Measurements from ENCODE around the gene MIAT.

Gene MIAT

GRCh38 chr22:26677217-26677616 is 19.8 kb downstream of the MIAT start:
- Histone ChIP-seq H3K79me2 (no peaks in the 10 kb centered on the region), H3K9ac (no peak overlapping the region), H3K36me3 (ENCODE audit: control insufficient read depth, insufficient read depth, low read length) (no peaks in the 10 kb centered on the region), H2AFZ (no peak overlapping the region), H3K9me3 (ENCODE audit: control insufficient read depth, low read length) (no peaks in the 10 kb centered on the region), H3K27ac (no peak overlapping the region), H3K4me3 (ENCODE audit: low read depth, low read length) (no peak overlapping the region), H3K4me2 (ENCODE audit: low read length) (no peak overlapping the region), H3K4me1 (peaks cover 7% of the 10 kb centered on the region), H3K27me3 (ENCODE audit: control insufficient read depth, insufficient read depth, low read length) (no peaks in the 10 kb centered on the region)
- TF ChIP-seq, protein P1, sequence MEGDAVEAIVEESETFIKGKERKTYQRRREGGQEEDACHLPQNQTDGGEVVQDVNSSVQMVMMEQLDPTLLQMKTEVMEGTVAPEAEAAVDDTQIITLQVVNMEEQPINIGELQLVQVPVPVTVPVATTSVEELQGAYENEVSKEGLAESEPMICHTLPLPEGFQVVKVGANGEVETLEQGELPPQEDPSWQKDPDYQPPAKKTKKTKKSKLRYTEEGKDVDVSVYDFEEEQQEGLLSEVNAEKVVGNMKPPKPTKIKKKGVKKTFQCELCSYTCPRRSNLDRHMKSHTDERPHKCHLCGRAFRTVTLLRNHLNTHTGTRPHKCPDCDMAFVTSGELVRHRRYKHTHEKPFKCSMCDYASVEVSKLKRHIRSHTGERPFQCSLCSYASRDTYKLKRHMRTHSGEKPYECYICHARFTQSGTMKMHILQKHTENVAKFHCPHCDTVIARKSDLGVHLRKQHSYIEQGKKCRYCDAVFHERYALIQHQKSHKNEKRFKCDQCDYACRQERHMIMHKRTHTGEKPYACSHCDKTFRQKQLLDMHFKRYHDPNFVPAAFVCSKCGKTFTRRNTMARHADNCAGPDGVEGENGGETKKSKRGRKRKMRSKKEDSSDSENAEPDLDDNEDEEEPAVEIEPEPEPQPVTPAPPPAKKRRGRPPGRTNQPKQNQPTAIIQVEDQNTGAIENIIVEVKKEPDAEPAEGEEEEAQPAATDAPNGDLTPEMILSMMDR (IDR thresholded peaks at IDR 0.05): no peak

DNA sequence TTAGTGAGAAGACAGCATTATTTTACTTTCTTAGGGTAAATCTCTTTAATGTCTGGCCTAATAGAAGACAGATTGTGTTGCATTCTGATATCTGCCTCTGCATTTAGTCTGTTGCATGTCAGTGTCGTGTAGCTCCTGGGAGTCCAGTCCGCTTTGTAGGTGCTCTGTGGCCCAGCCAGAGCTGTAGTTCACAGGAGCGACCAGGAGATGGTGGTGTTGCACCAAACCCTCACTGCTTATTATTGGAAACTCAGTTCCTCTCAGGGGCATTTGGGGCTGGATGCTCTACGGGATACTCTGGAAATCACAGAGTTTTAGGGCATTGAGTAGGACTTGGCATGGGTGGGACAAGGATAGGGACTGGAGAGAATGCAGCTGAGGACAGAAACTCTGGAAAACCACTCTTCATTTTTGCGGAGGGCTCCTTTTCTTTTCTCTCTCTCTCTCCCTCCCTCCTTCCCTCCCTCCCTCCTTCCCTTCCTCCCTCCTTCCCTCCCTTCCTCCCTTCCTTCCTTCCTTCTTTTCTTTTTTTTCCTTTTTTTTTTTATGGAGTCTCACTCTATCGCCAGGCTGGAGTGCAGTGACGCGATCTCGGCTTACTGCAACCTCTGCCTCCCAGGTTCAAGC is 21.7 kb downstream of the MIAT start:
- no peak overlapping the region for H3K9ac ChIP-seq
- H3K36me3 ChIP-seq (ENCODE audit: control insufficient read depth, insufficient read depth, low read length): no peaks in the 10 kb centered on the region
- H3K79me2 ChIP-seq: no peaks in the 10 kb centered on the region
- TF ChIP-seq, protein P1 (IDR thresholded peaks at IDR 0.05): peak; percentile 87
- H3K27ac ChIP-seq: no peak overlapping the region
- no peaks in the 10 kb centered on the region for H3K27me3 ChIP-seq (ENCODE audit: control insufficient read depth, insufficient read depth, low read length)
- H2AFZ ChIP-seq: no peak overlapping the region
- no peaks in the 10 kb centered on the region for H3K4me1 ChIP-seq
- H3K4me2 ChIP-seq (ENCODE audit: low read length): no peak overlapping the region
- no peaks in the 10 kb centered on the region for H3K9me3 ChIP-seq (ENCODE audit: control insufficient read depth, low read length)
- no peak overlapping the region for H3K4me3 ChIP-seq (ENCODE audit: low read depth, low read length)

- no peaks in the 10 kb centered on the region for H3K4me1 ChIP-seq
- no peak overlapping the region for H3K27ac ChIP-seq
- H2AFZ ChIP-seq: no peak overlapping the region
- no peaks in the 10 kb centered on the region for H3K9me3 ChIP-seq (ENCODE audit: control insufficient read depth, low read length)
- TF ChIP-seq, protein P1 (IDR thresholded peaks at IDR 0.05): no peak
- H3K4me2 ChIP-seq (ENCODE audit: low read length): no peak overlapping the region
- no peaks in the 10 kb centered on the region for H3K36me3 ChIP-seq (ENCODE audit: control insufficient read depth, insufficient read depth, low read length)
- no peaks in the 10 kb centered on the region for H3K79me2 ChIP-seq
- H3K4me3 ChIP-seq (ENCODE audit: low read depth, low read length): no peak overlapping the region
- no peak overlapping the region for H3K9ac ChIP-seq
- no peaks in the 10 kb centered on the region for H3K27me3 ChIP-seq (ENCODE audit: control insufficient read depth, insufficient read depth, low read length)
Observed at GRCh38 chr22:26680485-26680884, 23.1 kb downstream of the MIAT start.

- H3K27ac ChIP-seq: no peak overlapping the region
Observed at GRCh38 chr22:26681395-26681821, 24.0 kb downstream of the MIAT start.

More at GRCh38 chr22:26681395-26681821, 24.0 kb downstream of the MIAT start:
- no peaks in the 10 kb centered on the region for H3K27me3 ChIP-seq (ENCODE audit: control insufficient read depth, insufficient read depth, low read length)
- H3K4me3 ChIP-seq (ENCODE audit: low read depth, low read length): no peak overlapping the region
- no peak overlapping the region for H2AFZ ChIP-seq
- H3K4me1 ChIP-seq: no peaks in the 10 kb centered on the region
- no peak overlapping the region for H3K4me2 ChIP-seq (ENCODE audit: low read length)
- H3K9ac ChIP-seq: no peak overlapping the region
- H3K79me2 ChIP-seq: no peaks in the 10 kb centered on the region
- no peaks in the 10 kb centered on the region for H3K9me3 ChIP-seq (ENCODE audit: control insufficient read depth, low read length)
- H3K36me3 ChIP-seq (ENCODE audit: control insufficient read depth, insufficient read depth, low read length): no peaks in the 10 kb centered on the region
- TF ChIP-seq, protein P1 (IDR thresholded peaks at IDR 0.05): no peak

All from parathyroid adenoma (tissue), 2 donors.